Measurements from ENCODE around the gene KIAA0825. TPM values are rescaled to one million over a fixed set of nuclear protein-coding genes. Genes with fewer than 3 reads are reported as not detected.

The KIAA0825 gene
- total RNA-seq, 4 donors from 2014 or later: 4.8 to 11.8 (median 7.2) TPM

DNA sequence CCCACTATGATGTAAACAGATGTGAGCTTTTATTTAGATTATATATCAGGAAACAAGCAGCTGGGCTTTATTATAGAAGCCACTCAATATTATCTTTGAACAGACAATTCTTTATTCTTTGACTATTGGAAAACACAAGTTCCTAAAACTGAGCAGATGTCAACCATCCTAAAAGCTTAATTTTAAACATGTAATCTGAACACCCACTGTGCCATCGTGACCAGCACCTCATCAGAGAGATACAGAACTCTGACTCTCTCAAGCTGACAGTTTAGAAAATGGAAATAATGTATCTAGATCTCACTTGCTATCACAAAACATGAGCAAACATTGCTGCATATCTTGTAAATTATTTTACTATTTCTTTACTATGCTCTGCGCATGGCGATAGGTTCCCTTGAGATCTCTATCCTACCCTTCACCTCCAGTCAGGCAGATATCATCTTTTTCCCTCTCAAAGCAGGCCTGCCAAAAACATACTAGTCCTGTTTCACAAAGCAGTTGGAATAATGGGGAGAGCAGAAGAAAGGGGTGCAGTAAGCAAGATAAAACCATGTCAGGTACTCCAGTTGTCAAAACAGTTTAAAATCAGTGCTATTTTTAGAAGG lies 151.0 kb downstream of the KIAA0825 start:
- no peak for DNase-seq (ENCODE audit: low spot score in 2 of 2)
- Histone ChIP-seq H3K4me1 (peaks cover 0 to 22% (median 0%) of the 10 kb centered on the region in 4 donors), H3K27me3 (no peaks in the 10 kb centered on the region), H3K9me3 (no peaks in the 10 kb centered on the region), H3K4me3 (no peak overlapping the region), H3K36me3 (peaks cover 0 to 2% (median 0%) of the 10 kb centered on the region in 3 donors), H3K27ac (no peak overlapping the region)
- WGBS, 2 donors: 93 to 96% methylated on average over 3 of the region's 3 CpGs
- TF ChIP-seq POLR2A (IDR thresholded peaks at IDR 0.05): no peak
- TF ChIP-seq EP300 (IDR thresholded peaks at IDR 0.05): no peak
- TF ChIP-seq, protein P1, sequence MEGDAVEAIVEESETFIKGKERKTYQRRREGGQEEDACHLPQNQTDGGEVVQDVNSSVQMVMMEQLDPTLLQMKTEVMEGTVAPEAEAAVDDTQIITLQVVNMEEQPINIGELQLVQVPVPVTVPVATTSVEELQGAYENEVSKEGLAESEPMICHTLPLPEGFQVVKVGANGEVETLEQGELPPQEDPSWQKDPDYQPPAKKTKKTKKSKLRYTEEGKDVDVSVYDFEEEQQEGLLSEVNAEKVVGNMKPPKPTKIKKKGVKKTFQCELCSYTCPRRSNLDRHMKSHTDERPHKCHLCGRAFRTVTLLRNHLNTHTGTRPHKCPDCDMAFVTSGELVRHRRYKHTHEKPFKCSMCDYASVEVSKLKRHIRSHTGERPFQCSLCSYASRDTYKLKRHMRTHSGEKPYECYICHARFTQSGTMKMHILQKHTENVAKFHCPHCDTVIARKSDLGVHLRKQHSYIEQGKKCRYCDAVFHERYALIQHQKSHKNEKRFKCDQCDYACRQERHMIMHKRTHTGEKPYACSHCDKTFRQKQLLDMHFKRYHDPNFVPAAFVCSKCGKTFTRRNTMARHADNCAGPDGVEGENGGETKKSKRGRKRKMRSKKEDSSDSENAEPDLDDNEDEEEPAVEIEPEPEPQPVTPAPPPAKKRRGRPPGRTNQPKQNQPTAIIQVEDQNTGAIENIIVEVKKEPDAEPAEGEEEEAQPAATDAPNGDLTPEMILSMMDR (IDR thresholded peaks at IDR 0.05): no peak

DNA sequence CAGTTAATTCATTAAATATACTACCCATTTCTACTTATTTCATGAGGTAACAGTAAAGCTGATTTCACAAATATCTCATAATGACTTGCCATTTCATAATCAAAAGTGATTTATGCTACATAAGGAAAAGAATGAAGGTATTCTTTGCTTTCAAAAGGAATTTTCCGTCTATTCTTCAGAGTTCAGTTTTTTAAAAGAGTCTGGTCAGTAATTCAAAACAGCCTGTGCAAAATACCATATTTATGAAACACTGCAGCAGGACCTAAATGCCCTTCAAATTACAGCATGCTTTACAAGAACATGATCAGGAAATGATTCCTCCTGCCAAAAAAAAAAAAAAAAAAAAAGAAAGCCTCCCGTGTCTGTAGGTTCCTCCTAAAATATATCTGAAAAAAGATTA lies 154.7 kb downstream of the KIAA0825 start:
- no peak overlapping the region for H3K27ac ChIP-seq
- peaks cover 0 to 3% (median 0%) of the 10 kb centered on the region in 3 donors for H3K36me3 ChIP-seq
- H3K9me3 ChIP-seq: no peaks in the 10 kb centered on the region
- DNase-seq (ENCODE audit: low spot score in 2 of 2): no peak
- peaks cover 0 to 6% (median 0%) of the 10 kb centered on the region in 4 donors for H3K4me1 ChIP-seq
- TF ChIP-seq, protein P1 (IDR thresholded peaks at IDR 0.05): no peak
- TF ChIP-seq EP300 (IDR thresholded peaks at IDR 0.05): no peak
- no peak for TF ChIP-seq POLR2A (IDR thresholded peaks at IDR 0.05)
- H3K4me3 ChIP-seq: no peak overlapping the region
- no peaks in the 10 kb centered on the region for H3K27me3 ChIP-seq
- WGBS, 2 donors: 24 to 30% methylated on average over 2 of the region's 2 CpGs

DNA sequence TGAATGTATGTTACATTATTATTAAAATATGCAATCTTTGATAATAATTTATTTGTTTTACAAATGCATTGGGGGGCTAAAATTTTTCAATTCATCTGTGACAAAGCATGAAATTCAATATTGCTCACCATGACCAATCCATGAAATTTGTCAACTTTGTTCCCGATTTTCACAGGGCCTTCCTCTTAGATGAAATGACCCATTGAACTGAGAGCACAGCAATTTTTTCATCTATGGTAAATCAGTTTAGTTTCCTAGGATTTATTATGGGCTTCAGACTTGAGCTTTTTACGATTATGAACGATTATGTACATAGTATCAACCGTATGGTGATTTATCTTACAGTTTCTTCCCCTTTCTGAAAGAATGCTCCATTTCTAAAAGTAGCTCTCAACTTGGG lies 157.3 kb downstream of the KIAA0825 start:
- H3K9me3 ChIP-seq: no peaks in the 10 kb centered on the region
- 58 to 61% methylated on average over 4 of the region's 4 CpGs for WGBS, 2 donors
- H3K27ac ChIP-seq: no peak overlapping the region
- H3K27me3 ChIP-seq: no peaks in the 10 kb centered on the region
- no peak overlapping the region for H3K4me3 ChIP-seq
- DNase-seq (ENCODE audit: low spot score in 2 of 2): no peak
- TF ChIP-seq, protein P1 (IDR thresholded peaks at IDR 0.05): no peak
- no peak for TF ChIP-seq EP300 (IDR thresholded peaks at IDR 0.05)
- peaks cover 0 to 6% (median 0%) of the 10 kb centered on the region in 4 donors for H3K4me1 ChIP-seq
- peaks cover 0 to 3% (median 0%) of the 10 kb centered on the region in 3 donors for H3K36me3 ChIP-seq

DNA sequence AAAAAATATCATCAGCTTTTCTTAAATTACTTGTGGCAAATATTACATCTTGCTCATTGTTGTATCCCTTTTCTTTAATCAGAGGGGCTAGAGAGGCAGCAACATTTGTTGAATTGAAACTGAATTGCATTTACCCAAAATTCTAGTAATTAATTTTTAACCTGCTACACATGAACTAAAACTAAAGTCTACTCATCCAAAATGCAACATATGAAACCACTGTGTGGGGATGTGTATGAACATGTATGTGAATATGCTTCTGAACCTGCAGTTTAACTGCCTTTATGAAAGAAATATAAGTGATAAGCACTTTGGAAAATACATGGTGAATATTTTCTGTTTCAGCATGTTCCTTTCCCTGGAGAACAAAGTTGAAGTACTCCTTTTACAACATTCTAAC lies 158.5 kb downstream of the KIAA0825 start:
- Histone ChIP-seq H3K4me3 (no peak overlapping the region), H3K9me3 (no peaks in the 10 kb centered on the region), H3K27me3 (no peaks in the 10 kb centered on the region), H3K27ac (no peak overlapping the region), H3K36me3 (peaks cover 0 to 3% (median 0%) of the 10 kb centered on the region in 3 donors), H3K4me1 (peaks cover 0 to 6% (median 0%) of the 10 kb centered on the region in 4 donors)
- no peak for TF ChIP-seq POLR2A (IDR thresholded peaks at IDR 0.05)
- TF ChIP-seq, protein P1 (IDR thresholded peaks at IDR 0.05): no peak
- TF ChIP-seq EP300 (IDR thresholded peaks at IDR 0.05): no peak
- no peak for DNase-seq (ENCODE audit: low spot score in 2 of 2)

DNA sequence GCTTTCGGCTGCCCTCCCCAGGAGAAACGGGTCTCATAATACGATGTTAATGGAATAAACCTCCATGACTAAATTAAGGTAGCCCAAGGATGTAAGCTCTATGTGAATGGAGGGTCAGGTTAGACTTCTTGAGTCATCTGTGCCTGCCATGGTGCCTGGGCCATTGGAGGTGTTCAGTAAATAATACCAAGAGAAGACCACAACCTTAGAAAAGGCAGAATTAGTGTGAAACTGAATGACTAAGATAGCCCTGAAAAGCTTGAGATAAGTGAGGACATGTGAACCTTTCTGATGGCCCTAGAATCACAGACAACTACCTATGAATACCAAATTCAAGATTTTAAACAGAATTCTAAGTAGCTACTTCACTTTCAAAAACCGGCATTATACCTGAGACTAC lies 160.6 kb downstream of the KIAA0825 start:
- Histone ChIP-seq H3K27ac (no peak overlapping the region), H3K27me3 (no peaks in the 10 kb centered on the region), H3K9me3 (no peaks in the 10 kb centered on the region), H3K36me3 (peaks cover 0 to 6% (median 0%) of the 10 kb centered on the region in 3 donors), H3K4me3 (no peak overlapping the region), H3K4me1 (no peaks in the 10 kb centered on the region)
- DNase-seq (ENCODE audit: low spot score in 2 of 2): no peak
- TF ChIP-seq POLR2A (IDR thresholded peaks at IDR 0.05): no peak
- no peak for TF ChIP-seq EP300 (IDR thresholded peaks at IDR 0.05)
- TF ChIP-seq, protein P1 (IDR thresholded peaks at IDR 0.05): no peak
- WGBS, 2 donors: 96 to 98% methylated on average over 4 of the region's 4 CpGs

Data from tibial nerve (tissue), 4 donors.